Dedifferentiated amniotic fluid mesenchymal stem cell (primary cell): Measurements from ENCODE around the gene CHMP4A.
"Not testable (repeated sequence)": the region's sequence is repeated elsewhere in the genome, so short reads cannot be mapped to it uniquely, and the experiment has no call there.

Experiments used
- DNase-seq: peaks from one replicate; pipeline ENCODE4 v3.0.0-alpha.2; 2016; ENCODE audit errors: extremely low spot score

CHMP4A gene

DNA sequence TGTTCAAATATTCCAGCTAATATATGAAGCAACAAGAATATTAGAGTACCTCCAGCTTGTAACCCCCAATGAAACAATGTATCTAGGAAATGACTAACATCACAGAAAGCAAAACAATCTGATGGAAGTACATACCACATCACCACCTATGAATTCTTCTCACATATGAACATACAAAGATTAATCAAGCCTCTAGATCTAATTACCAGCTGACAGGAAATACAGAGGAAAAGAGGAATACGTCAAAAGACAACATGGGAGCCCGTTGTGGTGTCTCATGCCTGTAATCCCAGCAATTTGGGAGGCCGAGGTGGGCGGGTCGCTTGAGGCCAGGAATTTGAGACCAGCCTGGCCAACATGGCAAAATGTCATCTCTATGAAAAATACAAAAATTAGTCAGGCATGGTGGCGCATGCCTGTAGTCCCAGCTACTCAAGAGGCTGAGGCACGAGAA is 11.4 kb upstream of the CHMP4A start:
- no peak for DNase-seq

DNA sequence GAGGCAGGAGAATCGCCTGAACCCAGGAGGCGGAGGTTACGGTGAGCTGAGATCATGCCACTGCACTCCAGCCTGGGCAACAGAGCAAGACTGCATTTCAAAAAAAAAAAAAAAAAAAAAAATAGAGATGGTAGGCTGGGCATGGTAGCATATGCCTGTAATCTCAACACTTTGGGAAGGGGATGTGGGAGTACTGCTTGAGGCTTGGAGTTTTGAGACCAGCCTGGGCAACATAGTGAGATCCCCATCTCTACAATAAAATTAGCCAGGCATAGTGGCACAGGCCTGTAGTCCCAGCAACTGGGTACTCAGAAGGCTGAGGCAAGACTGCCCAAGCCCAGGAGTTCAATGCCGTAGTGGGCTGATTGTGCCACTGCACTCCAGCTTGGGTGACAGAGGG is 9.7 kb upstream of the CHMP4A start:
- DNase-seq, result not testable (repeated sequence)

DNA sequence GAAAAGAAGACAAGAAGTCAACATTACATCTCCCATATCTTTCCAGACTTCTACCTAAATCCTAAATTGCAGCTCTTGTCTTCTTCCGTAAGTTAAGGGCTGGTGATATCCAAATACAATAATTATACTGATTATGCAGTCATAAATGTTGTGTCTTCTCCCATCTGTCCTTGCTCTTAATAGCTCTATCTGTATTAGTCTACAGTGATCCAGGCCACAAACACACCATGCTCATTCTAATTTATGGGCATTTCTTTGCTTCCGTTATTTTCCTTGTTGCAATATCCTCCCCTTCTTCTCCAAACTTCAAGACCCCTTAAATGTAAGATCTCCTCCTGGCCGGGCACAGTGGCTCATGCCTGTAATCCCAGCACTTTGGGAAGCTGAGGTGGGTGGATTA is 6.2 kb upstream of the CHMP4A start:
- no peak for DNase-seq

DNA sequence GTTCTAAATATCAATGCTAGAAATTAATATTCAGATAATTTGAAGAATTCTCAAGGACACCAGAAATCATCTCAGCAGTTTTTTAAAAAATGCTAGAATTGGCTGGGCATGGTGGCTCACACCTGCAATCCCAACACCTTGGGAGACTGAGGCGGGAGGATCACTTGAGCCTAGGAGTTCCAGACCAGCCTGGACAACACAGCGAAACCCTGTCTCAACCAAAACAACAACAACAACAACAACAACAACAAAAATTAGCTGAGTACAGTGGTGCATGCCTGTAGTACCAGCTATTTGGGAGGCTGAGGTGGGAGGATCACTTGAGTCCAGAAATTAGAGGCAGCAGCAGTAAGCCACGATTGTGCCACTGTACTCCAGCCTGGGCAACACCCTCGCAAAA is 5.8 kb upstream of the CHMP4A start:
- DNase-seq, result no peak

DNA sequence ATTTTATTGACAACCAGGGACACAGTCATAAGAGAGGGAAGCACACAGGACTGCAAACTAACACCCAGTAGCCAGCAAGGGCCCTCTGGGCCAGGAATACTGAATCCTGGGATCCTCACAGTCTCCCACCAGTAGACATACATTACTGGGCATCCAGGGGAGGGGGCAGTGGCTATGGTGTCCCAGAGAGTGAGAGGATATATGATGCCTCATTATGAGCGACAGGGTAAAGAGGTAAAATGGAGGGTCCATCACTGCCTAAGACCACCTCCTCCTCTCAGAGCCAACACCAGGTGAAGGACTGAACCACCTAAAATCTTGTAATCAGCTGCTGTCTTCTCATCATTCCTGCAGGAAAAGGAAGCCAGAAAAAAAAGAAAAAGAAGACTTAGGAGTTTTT is 3.6 kb upstream of the CHMP4A start:
- not testable (repeated sequence) for DNase-seq

DNA sequence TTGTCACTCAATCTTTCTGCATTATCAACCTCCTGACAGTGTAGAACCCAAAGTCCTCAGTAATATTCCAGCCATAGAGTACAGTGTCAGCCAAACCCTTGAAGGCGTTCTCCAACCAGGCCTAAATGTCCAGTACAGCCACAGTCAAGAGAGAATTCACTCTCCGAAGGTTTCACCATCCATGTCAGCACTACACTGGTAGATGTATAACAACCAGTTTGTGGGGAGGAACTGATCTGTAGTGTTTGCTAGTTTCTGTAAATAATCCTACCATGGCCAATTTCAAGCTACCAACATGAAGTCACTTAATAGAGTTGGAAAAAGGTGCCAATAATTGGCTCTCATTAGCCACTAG is 3.0 kb upstream of the CHMP4A start:
- no peak for DNase-seq

DNA sequence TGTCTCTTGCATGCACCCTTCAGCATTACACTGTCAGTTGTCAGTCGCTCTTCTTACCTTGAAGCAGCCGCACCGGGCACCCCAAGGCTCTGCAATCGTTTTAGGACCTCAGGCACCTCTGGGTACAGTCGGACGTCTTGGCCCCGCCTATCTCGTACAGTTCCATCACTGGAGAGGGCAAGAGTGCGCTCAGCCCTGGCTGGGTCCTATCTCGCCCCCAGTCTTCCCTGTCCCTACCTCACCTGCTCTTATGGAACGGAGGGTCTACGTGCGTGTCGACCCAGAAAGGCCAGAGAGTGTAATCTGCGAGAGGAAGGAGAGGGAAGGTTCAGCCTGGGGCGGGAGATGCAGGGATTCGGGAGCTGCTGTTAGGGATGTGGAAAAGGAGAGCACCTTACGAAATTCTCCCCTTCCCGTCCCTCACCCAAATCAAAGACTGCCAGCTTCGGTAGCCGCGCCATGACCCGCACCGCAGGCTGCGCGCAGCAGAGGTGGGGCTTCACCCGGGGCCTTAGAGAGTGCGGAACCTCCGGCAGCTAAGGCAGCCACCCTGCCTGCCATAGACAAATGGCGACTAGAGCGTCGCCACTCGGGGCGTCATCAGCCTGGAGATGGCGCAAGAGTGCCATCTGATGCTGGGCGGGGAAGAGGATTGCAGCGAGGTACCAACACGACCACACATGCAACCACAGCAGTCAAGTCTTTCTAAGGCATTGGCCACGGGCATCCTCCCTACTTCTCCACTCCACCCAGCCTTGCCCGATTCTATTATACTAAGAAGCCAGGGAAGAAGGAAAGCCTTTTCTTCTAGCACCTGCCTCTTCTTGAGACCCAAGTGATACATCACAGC is 2.4 kb upstream of the CHMP4A start, which contains the start of gene MDP1:
Gene MDP1 (minus strand): TSS at position 572 of the 850 bp plus-strand sequence. CDS start 111 bp downstream, at position 461.
- peak; percentile 81 for DNase-seq

DNA sequence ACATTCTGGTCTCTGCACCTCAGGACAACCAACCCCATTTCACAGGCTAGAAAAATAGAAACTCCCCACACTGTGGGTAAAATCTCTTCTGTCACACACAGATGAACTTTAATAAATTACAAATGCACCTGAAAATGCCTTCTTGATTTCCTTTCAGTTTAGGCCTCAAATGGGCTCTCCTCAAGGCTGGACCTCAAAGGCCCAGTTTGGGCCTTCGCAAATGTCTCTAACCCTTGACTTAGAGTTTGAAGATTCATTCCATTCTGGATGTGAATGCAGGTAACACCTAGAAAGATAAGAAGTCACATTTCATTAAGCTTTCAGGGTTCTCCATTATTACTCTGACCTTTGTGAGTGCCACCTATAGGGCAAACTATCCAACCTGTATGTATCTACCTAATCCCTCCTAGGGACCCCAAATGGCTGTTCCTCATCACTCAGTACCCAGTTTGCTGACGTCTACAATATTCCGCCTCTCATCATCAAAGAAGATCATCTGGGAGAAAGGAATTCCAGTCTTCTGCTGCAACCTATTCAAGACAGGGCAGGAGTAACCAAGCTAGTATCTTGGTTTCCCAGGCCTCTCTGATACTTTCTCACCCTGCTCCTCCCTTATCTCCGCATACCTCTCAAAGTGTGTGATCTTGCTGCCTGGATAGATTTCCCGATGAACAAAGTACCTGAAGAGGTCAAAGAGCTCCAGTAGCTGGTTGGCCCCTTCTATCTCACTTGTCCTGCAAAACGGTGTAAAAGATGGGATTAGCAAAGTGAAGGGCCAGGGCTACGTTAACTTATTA is 776 bp upstream of the CHMP4A start:
- DNase-seq, result no peak

DNA sequence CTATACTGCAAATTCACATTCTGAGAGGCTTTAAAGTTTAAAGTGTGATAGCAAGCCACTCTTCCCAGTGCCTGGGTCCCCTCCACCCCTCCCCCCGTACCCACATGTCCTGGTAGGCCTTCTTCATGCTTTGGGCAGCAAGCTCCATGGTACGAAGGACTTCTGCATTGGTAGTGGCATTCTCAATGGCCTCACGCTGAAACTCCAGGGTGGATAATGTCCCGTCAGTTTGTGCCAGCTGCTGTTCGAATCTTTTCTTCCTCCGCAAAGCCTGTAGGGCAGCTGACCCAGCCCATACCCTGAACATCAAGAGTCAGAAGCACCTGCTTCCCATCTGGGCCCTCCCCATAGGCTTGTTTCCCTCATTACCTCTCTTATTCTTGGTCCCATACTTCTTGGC is 2.0 kb downstream of the CHMP4A start:
- DNase-seq, result no peak

DNA sequence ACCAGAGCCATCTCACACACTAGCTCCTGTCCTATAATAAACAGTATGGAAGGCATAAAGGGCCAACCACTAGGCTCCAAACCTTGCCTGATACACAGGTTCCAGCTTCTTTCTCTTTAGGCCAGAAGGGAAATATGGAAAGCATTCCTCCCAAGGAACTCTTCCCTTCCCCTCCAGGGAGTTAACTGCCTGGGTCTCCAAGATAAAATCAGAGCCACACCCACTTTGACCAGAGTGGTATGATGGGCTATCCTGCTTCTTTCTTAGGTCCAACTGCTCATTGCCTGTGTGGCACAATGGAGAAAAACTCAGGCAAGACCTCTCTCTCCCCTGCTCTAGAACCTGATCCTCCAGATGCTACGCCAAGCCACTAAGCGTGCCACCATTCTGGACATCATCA is 5.7 kb downstream of the CHMP4A start:
- DNase-seq, result no peak

DNA sequence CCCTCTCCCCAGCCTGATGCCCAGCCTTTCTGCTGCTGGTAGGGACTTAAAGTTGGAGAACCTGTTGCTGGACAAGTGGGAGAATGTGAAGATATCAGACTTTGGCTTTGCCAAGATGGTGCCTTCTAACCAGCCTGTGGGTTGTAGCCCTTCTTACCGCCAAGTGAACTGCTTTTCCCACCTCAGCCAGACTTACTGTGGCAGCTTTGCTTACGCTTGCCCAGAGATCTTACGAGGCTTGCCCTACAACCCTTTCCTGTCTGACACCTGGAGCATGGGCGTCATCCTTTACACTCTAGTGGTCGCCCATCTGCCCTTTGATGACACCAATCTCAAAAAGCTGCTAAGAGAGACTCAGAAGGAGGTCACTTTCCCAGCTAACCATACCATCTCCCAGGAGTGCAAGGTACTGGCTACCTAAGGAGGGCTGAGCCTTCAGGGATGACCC is 6.2 kb downstream of the CHMP4A start:
- no peak for DNase-seq

DNA sequence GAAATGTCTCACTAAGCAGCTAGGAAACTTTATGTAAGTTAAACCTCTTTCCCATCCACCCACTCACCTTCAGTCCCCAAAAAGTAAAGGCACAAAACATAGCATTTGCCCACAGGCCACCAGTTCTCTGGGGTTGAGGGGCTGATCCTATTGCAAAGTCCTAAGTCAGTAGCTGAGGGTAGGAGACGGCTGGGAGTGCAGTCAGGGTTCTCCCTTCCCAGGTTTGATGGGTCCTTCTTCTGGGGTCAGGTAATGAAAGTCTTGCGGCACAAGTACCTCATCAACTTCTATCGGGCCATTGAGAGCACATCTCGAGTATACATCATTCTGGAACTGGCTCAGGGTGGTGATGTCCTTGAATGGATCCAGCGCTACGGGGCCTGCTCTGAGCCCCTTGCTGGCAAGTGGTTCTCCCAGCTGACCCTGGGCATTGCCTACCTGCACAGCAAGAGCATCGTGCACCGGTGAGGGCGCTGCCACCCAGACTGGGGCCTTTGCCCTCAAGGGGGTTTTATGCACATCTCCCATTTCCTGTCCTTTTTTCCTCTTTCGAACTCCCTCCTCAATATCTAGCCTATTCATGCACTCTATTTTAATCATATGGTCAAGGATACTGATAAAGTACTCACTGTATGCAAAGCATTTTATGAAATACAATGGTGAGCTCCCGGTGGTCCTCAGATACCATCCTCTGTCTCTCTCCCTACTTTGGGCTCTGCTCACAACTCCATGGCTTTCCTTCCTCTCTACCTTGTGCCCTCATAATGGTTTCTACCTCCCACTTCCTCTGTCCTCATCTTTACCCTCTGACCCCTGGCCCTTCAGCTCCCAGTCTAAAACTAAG is 6.8 kb downstream of the CHMP4A start:
- DNase-seq, result no peak

DNA sequence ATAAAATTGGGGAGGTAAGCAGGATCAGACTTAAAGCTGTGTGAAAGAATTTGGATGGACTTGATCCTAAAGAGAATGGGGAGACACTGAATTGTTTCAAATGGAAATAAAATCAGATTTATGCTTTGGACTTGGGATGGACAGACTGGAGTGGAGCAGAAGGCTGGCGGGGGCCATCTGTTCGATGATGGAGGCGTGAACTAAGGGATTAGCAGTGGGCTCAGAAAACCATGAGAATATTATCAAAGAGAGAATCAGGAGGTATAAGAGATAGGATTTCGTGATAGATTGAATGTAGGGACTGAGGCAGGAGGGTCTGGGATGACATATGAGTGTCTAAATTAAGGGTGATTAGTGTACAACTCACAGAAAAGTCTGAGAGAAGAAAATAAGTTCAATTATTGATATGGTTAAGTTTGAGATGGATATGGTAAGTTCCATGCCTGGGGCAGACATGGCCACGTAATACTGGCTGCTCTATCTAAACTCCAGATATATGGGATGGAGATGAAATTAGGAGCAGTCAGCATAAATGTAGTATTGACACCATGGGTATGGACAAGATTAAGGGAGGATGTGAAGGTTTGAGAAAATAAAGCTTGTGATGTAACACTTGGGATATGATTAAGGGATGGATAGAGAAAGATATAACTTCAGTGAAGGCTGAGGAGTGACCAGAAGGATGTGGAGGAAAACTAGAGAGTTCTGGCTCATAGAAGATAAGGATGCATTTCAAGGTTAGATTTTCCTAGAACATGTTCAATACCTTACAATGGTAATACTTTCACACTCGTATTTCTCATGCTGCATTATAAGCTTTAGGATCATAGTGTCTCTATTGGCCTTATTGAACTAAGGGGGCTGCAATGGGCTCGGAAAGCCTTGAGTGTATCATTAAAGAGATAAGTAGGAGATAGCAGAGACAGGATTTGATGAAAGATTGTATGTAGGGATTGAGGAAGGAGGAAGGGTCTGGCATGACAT is 8.8 kb downstream of the CHMP4A start:
- DNase-seq, result no peak

DNA sequence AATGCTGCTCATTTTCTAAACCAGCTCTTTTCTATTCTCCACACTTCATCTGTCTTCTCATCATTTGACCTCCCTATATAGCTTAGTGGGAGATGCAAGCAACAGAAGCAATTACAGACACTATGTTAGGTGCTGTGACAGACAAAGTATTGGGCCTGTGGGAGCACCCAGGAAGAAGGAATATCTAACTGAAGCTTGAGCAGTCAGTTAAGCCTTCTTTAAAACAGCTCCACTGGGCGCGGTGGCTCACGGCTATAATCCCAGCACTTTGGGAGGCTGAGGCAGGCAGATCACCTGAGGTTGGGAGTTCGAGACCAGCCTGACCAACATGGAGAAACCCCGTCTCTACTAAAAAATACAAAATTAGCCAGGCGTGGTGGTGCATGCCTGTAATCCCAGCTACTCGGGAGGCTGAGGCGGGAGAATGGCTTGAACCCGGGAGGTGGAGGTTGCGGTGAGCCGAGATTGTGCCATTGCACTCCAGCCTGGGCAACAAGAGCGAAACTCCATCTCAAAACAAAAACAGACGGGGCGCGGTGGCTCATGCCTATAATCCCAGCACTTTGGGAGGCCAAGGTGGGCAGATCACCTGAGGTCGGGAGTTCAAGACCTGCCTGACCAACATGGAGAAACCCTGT is 9.9 kb downstream of the CHMP4A start:
- DNase-seq, result not testable (repeated sequence)

DNA sequence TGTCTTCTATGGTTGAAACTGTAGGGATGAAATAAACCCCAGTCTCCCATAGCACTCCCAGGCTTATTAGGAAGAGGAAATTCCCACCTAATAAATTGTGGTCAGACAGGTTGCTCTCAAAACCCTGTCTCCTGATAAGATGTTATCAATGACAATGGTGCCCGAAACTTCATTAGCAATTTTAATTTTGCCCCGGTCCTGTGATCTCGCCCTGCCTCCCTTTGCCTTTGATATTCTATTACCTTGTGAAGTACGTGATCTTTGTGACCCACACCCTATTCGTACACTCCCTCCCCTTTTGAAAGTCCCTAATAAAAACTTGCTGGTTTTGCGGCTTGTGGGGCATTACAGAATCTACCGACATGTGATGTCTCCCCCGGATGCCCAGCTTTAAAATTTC is 10.8 kb downstream of the CHMP4A start:
- DNase-seq, result not testable (repeated sequence)

DNA sequence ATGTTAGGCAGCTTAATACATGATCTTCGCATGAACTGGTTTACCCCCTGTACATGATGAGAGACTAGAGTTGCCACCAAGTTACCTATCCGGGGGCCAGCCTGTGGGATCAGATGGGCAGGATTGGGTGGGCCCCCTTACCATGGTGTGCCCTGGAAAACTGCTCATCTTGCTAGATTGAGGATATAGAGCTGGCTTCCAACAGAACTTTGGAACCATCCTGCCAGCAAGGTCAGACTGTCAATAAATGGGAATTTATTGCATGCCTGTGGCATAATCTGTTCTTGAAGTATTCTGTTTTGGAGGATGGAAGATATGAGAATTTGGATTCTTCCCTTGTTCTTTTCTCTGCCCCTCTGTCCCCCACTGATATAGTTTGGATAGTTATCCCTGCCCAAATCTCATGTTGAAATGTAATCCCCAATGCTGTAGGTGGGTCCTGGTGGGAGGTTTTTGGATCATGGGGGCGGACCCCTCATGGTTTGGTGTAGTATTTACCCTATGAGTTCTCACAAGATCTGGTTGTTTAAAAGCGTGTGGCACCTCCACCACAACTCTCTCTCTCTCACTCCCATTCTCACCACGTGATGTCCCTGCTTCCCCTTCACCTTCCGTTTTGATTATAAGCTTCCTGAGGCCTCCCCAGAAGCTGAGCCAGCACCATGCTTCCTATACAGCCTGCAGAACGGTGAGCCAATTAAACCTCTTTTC is 14.3 kb downstream of the CHMP4A start:
- no peak for DNase-seq

DNA sequence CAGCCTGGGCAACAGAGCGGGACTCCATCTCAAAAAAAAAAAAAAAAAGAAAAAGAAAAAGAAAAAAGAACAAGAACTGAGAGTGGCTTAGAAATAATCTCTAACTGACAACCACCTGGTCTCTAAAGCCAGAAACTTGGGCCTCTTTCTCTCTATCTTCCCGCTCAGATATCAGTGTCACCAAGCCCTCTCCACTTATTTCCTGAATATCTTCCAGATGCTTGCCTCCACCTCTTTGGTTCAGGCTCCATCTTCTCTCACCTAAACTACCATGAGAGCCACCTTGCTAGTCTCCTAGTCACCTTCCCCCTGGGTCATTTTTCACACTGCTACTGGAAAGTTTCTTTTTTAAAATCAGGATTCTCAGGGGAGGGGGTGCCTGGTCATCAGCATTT is 16.2 kb downstream of the CHMP4A start:
- no peak for DNase-seq

DNA sequence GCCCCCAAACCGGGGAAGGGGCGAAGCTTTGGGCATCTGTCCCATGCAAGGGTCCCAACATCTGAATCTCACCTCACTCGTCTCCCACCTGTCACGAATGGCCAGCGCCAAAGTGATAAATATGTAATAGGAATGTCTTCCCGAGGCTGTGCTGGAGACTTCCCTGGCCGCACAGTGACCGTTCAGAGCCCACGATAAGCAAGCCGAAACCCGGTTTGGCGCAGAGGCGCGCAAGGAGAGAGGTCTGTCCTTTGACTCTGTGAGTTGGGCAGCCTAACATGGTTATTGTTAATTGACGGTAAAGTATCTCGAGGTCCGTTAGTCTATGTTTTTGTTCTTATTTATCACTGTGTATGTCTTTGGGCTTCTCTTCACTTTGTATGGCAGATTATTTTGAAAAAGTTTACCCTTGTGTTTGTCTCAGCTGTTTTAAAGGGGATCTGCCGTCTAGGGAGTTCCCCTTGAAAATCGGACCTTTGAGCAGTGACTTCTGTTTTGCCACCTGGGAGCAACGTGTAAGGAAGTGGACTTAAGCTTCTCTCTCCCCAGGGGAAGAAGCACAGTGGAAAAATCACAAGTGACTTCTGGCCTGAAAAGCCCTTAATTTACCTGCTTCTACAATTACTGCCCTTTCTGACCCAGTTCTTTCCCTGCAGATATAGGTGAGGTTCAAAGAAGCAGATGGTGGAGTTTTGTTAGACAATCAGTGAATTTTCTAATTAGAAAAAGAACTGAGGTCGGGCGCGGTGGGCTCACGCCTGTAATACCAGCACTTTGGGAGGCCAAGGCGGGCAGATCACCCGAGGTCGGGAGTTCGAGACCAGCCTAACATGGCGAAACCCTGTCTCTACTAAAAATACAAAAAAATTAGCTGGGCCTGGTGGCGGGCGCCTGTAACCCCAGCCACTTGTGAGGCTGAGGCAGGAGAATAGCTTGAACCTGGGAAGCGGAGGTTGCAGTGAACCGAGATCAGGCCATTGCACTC is 16.9 kb downstream of the CHMP4A start:
- no peak for DNase-seq
